ENCODE measurements around the gene AGPAT3.

The AGPAT3 gene

DNA sequence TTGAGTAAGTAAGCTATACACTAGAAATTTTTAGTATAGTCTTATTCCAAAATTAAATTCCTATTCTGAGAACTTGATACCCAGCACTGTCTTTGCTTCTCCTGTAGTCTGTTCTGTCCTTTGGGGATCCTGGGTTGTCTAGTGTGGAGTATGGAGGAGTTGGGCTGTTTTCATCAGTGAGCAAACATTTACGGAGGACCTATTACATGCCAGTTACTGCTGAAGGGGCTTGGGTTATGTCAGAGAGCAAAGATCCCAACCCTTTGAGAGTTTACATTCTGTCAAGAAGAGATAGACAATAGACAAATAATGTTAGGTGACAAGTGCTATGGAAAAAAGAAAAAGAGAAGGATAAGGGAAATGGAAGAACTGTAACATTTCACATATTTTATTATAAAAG lies 156.0 kb downstream of the AGPAT3 start:
- Histone ChIP-seq H3K27me3 (ENCODE audit: insufficient read depth, poor library complexity, severe bottlenecking) (no peaks in the 10 kb centered on the region), H3K27ac (ENCODE audit: poor library complexity, severe bottlenecking) (no peak overlapping the region), H3K4me1 (ENCODE audit: insufficient read depth, poor library complexity, severe bottlenecking) (peaks cover 7% of the 10 kb centered on the region), H3K4me3 (ENCODE audit: severe bottlenecking) (no peak overlapping the region), H3K36me3 (ENCODE audit: low read depth) (no peaks in the 10 kb centered on the region), H3K9me3 (ENCODE audit: severe bottlenecking) (no peaks in the 10 kb centered on the region)
- ATAC-seq (ENCODE audit: low read depth) (no peak), DNase-seq (ENCODE audit: low spot score) (no peak)
- TF ChIP-seq, protein P1, sequence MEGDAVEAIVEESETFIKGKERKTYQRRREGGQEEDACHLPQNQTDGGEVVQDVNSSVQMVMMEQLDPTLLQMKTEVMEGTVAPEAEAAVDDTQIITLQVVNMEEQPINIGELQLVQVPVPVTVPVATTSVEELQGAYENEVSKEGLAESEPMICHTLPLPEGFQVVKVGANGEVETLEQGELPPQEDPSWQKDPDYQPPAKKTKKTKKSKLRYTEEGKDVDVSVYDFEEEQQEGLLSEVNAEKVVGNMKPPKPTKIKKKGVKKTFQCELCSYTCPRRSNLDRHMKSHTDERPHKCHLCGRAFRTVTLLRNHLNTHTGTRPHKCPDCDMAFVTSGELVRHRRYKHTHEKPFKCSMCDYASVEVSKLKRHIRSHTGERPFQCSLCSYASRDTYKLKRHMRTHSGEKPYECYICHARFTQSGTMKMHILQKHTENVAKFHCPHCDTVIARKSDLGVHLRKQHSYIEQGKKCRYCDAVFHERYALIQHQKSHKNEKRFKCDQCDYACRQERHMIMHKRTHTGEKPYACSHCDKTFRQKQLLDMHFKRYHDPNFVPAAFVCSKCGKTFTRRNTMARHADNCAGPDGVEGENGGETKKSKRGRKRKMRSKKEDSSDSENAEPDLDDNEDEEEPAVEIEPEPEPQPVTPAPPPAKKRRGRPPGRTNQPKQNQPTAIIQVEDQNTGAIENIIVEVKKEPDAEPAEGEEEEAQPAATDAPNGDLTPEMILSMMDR (IDR thresholded peaks at IDR 0.05; ENCODE audit: poor library complexity, severe bottlenecking) = no peak

DNA sequence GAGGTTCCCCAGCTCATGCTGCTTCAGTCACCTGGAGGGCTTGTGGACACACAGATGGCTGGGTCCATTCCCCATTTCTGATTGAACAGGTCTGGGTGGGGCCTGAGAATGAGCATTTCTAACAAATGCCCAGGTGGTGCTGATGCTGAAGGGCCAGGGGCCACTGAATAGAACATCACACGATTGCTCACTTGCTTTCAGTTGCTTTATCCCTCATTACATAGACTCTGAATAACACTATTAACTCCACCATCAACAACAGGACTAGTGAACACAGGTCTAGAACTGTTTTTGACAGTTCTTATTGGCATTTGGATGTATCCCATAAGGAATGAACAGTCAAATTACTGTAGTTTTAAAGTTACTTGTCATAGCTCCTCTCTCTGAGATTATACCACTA lies 159.2 kb downstream of the AGPAT3 start:
- no peak overlapping the region for H3K27ac ChIP-seq (ENCODE audit: poor library complexity, severe bottlenecking)
- TF ChIP-seq, protein P1 (IDR thresholded peaks at IDR 0.05; ENCODE audit: poor library complexity, severe bottlenecking) = no peak

DNA sequence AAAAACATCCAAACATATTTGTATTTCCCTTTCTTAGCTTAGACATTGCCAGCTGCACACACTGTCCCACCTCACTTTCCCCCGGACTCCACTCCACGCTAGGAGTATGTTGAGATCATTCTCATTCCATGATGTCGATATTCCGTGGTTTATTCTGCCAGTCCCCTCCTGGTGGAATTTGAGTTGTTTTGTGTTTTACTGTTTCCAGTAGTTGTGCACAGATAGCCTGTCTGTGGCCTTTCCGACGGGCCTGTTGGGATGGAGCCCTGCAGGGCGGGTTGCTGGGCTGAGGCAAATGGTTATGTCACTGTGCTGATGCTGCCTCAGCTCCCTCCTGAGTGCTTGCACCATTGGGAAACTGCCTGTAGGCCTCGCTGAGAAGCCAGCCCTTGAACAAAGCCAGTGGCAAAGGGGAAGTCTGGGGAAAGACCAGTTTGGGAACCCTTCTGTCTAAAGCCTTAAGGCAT lies 159.9 kb downstream of the AGPAT3 start:
- no peak overlapping the region for H3K4me3 ChIP-seq (ENCODE audit: severe bottlenecking)
- DNase-seq (ENCODE audit: low spot score) (no peak), ATAC-seq (ENCODE audit: low read depth) (0 out of 3 replicates have a peak, but pooled peaks have one; percentile 25)
- no peaks in the 10 kb centered on the region for H3K27me3 ChIP-seq (ENCODE audit: insufficient read depth, poor library complexity, severe bottlenecking)
- no peaks in the 10 kb centered on the region for H3K9me3 ChIP-seq (ENCODE audit: severe bottlenecking)
- TF ChIP-seq, protein P1 (IDR thresholded peaks at IDR 0.05; ENCODE audit: poor library complexity, severe bottlenecking) = no peak
- H3K36me3 ChIP-seq (ENCODE audit: low read depth) = no peaks in the 10 kb centered on the region
- peaks cover 7% of the 10 kb centered on the region for H3K4me1 ChIP-seq (ENCODE audit: insufficient read depth, poor library complexity, severe bottlenecking)
- no peak overlapping the region for H3K27ac ChIP-seq (ENCODE audit: poor library complexity, severe bottlenecking)

More for the DNA sequence above, 159.2 kb downstream of the AGPAT3 start:
- no peaks in the 10 kb centered on the region for H3K27me3 ChIP-seq (ENCODE audit: insufficient read depth, poor library complexity, severe bottlenecking)
- H3K9me3 ChIP-seq (ENCODE audit: severe bottlenecking) = no peaks in the 10 kb centered on the region
- DNase-seq (ENCODE audit: low spot score) = no peak
- H3K4me1 ChIP-seq (ENCODE audit: insufficient read depth, poor library complexity, severe bottlenecking) = peaks cover 7% of the 10 kb centered on the region
- H3K4me3 ChIP-seq (ENCODE audit: severe bottlenecking) = no peak overlapping the region
- no peaks in the 10 kb centered on the region for H3K36me3 ChIP-seq (ENCODE audit: low read depth)
- no peak for ATAC-seq (ENCODE audit: low read depth)

DNA sequence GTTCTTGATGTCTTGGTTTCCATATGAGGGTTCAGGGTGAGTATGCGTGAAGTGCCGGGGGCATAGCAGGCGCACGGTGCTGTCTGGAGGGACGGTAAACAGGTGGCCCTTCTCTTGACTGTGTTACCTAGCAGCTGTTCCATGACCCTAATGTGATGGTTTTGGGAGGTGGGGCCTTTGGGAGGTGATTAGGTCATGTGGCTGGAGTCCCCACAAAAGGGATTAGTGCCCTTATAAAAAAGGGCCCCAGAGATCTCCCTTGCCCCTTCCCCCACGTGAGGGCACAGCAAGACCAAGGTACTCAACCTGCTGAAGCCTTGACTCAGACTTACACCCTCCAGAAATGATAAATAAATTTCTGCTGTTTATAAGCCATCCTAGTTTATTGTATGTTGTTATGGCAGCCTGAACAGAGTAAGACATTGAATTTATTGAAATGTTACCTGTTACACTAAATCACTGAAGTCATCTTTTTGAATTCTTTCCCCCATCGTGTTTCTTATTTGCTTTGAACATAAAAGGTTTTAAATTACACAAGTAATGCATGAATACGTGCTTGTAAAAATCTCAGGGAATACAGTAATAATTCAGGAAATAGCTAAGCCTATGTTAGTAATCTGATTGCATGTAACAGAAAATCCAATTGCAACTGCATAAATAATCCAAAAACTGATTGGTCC lies 162.7 kb downstream of the AGPAT3 start:
- H3K4me3 ChIP-seq (ENCODE audit: severe bottlenecking) = no peak overlapping the region
- no peak overlapping the region for H3K27ac ChIP-seq (ENCODE audit: poor library complexity, severe bottlenecking)
- TF ChIP-seq, protein P1 (IDR thresholded peaks at IDR 0.05; ENCODE audit: poor library complexity, severe bottlenecking) = no peak
- no peaks in the 10 kb centered on the region for H3K9me3 ChIP-seq (ENCODE audit: severe bottlenecking)
- DNase-seq (ENCODE audit: low spot score) (no peak), ATAC-seq (ENCODE audit: low read depth) (no peak)
- H3K4me1 ChIP-seq (ENCODE audit: insufficient read depth, poor library complexity, severe bottlenecking) = peaks cover 7% of the 10 kb centered on the region
- H3K36me3 ChIP-seq (ENCODE audit: low read depth) = peaks cover 11% of the 10 kb centered on the region
- no peaks in the 10 kb centered on the region for H3K27me3 ChIP-seq (ENCODE audit: insufficient read depth, poor library complexity, severe bottlenecking)

DNA sequence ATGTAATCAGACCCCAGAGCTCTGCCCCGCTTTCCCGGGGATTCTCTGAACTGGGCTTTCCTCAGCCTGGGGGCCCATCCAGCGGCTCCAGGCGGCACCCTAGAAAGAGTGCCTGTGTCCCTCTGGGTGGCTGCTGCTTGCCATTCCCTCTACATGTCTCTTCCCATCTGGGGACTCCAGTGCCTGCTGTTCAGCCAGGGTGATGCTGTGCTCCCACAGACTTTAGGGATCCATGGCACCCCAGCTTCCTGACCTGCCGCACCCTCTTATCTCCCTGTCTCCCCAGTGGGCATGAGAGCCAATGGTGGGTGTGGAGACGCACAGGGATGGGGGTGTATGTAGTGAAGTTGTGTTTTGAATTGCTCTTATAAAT lies 163.2 kb downstream of the AGPAT3 start:
- Histone ChIP-seq H3K4me3 (ENCODE audit: severe bottlenecking) (no peak overlapping the region), H3K36me3 (ENCODE audit: low read depth) (peaks cover 16% of the 10 kb centered on the region), H3K27me3 (ENCODE audit: insufficient read depth, poor library complexity, severe bottlenecking) (no peaks in the 10 kb centered on the region), H3K27ac (ENCODE audit: poor library complexity, severe bottlenecking) (no peak overlapping the region), H3K4me1 (ENCODE audit: insufficient read depth, poor library complexity, severe bottlenecking) (peaks cover 7% of the 10 kb centered on the region), H3K9me3 (ENCODE audit: severe bottlenecking) (no peaks in the 10 kb centered on the region)
- ATAC-seq (ENCODE audit: low read depth) (no peak), DNase-seq (ENCODE audit: low spot score) (no peak)
- TF ChIP-seq, protein P1 (IDR thresholded peaks at IDR 0.05; ENCODE audit: poor library complexity, severe bottlenecking) = no peak

Measured in RWPE2 (cell line).